IMR-90 (cell line): ENCODE data around the gene SLC66A1.

Source experiments
- CEBPB ChIP-seq: IDR thresholded peaks from 2 replicates; pipeline ENCODE4 v1.6.1; 2012; ENCODE audit warnings: low read depth, low read length, improper control_type of control experiment
- MXI1 ChIP-seq: IDR thresholded peaks from 2 replicates; pipeline ENCODE4 v1.6.1; 2012; ENCODE audit warnings: low read depth, mild to moderate bottlenecking, low read length, moderate library complexity, borderline replicate concordance
- SMC3 ChIP-seq: fragments of 150-350 bp; IDR thresholded peaks from 2 replicates; pipeline ENCODE4 v1.6.1; 2016; ENCODE audit warnings: low read depth, mild to moderate bottlenecking, antibody characterized with exemption, low read length, moderate library complexity
- TF ChIP-seq, protein P1 (sequence below): conservative IDR thresholded peaks from 2 replicates; pipeline ENCODE4 v1.5.1; 2012; ENCODE audit warnings: mild to moderate bottlenecking, low read depth, low read length, improper control_type of control experiment

DNA sequence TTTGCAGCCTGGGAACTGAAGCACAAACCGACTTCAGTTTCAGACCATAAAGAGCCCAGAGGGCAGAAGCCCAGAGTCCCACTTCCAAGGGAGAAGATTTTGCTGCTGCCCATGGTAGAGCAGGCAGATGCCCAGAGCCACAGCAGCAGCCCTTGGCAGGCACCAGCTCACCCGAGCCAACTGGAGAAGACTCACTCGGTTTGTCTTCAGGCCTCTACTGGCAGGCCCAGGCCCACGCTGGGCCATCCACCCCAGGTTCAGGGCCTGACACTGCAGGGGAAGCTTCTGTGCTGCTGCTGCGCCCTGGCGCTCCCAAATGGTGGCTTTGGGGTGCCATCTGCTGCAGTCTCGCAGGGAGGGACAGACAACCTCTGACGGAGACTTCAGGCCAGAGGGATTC is 33.3 kb downstream of the SLC66A1 start:
- TF ChIP-seq, protein P1, sequence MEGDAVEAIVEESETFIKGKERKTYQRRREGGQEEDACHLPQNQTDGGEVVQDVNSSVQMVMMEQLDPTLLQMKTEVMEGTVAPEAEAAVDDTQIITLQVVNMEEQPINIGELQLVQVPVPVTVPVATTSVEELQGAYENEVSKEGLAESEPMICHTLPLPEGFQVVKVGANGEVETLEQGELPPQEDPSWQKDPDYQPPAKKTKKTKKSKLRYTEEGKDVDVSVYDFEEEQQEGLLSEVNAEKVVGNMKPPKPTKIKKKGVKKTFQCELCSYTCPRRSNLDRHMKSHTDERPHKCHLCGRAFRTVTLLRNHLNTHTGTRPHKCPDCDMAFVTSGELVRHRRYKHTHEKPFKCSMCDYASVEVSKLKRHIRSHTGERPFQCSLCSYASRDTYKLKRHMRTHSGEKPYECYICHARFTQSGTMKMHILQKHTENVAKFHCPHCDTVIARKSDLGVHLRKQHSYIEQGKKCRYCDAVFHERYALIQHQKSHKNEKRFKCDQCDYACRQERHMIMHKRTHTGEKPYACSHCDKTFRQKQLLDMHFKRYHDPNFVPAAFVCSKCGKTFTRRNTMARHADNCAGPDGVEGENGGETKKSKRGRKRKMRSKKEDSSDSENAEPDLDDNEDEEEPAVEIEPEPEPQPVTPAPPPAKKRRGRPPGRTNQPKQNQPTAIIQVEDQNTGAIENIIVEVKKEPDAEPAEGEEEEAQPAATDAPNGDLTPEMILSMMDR: no peak
- TF ChIP-seq SMC3 (no peak), CEBPB (no peak), MXI1 (no peak)
